Sigmoid colon (tissue), 7 donors: ENCODE results near the gene C8B. TPM values are rescaled to one million over a fixed set of nuclear protein-coding genes. Genes with fewer than 3 reads are reported as not detected.

Source experiments
- DNase-seq: peaks from one replicate; pipeline ENCODE4 v3.0.0-alpha.2; 2019
- H3K27ac ChIP-seq, 4 donors: fragments of 200-600 bp; sonication (generic); one replicate each; pipeline ENCODE4 v1.5.1; 2016 to 2019; ENCODE audit warnings: mild to moderate bottlenecking in 1 of 4
- H3K27me3 ChIP-seq, 3 donors: fragments of 200-600 bp; sonication (generic); one replicate each; pipeline ENCODE4 v1.5.1; 2019; ENCODE audit warnings: mild to moderate bottlenecking in 1 of 3
- H3K36me3 ChIP-seq, 4 donors: fragments of 200-600 bp; sonication (generic); one replicate each; pipeline ENCODE4 v1.5.1; 2016 to 2019
- H3K4me1 ChIP-seq, 4 donors: fragments of 200-600 bp; sonication (generic); one replicate each; pipeline ENCODE4 v1.5.1; 2017 to 2019
- H3K4me3 ChIP-seq, 4 donors: fragments of 200-600 bp; sonication (generic); one replicate each; pipeline ENCODE4 v1.5.1; 2017 to 2019; ENCODE audit warnings: mild to moderate bottlenecking in 2 of 4, moderate library complexity in 1 of 4
- H3K9me3 ChIP-seq, 4 donors: fragments of 200-600 bp in 3 of 4; sonication (generic) in 3 of 4; one replicate each; pipeline versions ENCODE4 v1.5.1 to v1.6.1; 2013 to 2019
- CTCF ChIP-seq, 4 experiments: fragments of 450-650 bp in 3 of 4; fragments of 200-600 bp in 1 of 4; IDR thresholded peaks; one replicate each; pipeline ENCODE4 v1.5.1; 2016 to 2019; ENCODE audit warnings: antibody characterized with exemption in 4 of 4, mild to moderate bottlenecking in 3 of 4, moderate library complexity in 2 of 4
- EP300 ChIP-seq, 4 donors: sonication (generic); formaldehyde crosslinking; IDR thresholded peaks; one replicate each; pipeline ENCODE4 v1.6.1; 2017; ENCODE audit warnings: antibody characterized with exemption in 4 of 4
- POLR2A ChIP-seq, 2 donors: fragments of 450-650 bp; IDR thresholded peaks; one replicate each; pipeline ENCODE4 v1.6.1; 2016; ENCODE audit warnings: antibody characterized with exemption in 2 of 2, mild to moderate bottlenecking in 2 of 2, moderate library complexity in 2 of 2
- POLR2AphosphoS5 ChIP-seq, 4 donors: sonication (generic); formaldehyde crosslinking; IDR thresholded peaks; one replicate each; pipeline ENCODE4 v1.6.1; 2017; ENCODE audit warnings: antibody characterized with exemption in 4 of 4
- WGBS, 2 donors: extraction: QIAGEN DNeasy Blood & Tissue Kit; methylation state at CpG; one replicate each; pipeline ENCODE4 v1.1.7; 2013; 5-methylcytosine and 5-hydroxymethylcytosine counted together
- intact Hi-C: fragments of 100-400 bp; cut with DNase I; formaldehyde crosslinking; loops from one replicate; pipeline ENCODE4 v1.15.1; 2023
- polyA plus RNA-seq, 3 donors: library from polyadenylated mRNA; stranded (reverse); fragments of 200-250 nt; gene quantifications; one replicate each; pipeline ENCODE4 v1.2.3, GENCODE V29; 2013
- total RNA-seq, 4 donors: library from RNA; depleted of rRNA; stranded (reverse); fragments of >200 nt; gene quantifications; one replicate each; pipeline ENCODE4 v1.1.0, GENCODE V29; 2016
- donor health status: healthy with polysubstance abuse.
- donor health status: Bipolar disorder and iron deficiency.
- donor health status: healthy.

The C8B gene
- total and polyA plus RNA-seq, 7 donors, result not detected

GRCh38 chr1:56917356-56917755 is 48.5 kb downstream of the C8B start:
- no peak overlapping the region for H3K4me3 ChIP-seq
- H3K9me3 ChIP-seq, result no peaks in the 10 kb centered on the region
- TF ChIP-seq POLR2A (IDR thresholded peaks at IDR 0.05) (no peak), CTCF (IDR thresholded peaks at IDR 0.05) (no peak)
- WGBS, 2 donors, result 77 to 81% methylated on average over 5 of the region's 5 CpGs
- H3K27ac ChIP-seq, result no peak overlapping the region
- no peaks in the 10 kb centered on the region for H3K36me3 ChIP-seq
- no peaks in the 10 kb centered on the region for H3K4me1 ChIP-seq
- H3K27me3 ChIP-seq, result no peaks in the 10 kb centered on the region
- no peak for DNase-seq
- intact Hi-C loops, result no loop called here

- no peak overlapping the region for H3K4me3 ChIP-seq
- H3K4me1 ChIP-seq, result no peaks in the 10 kb centered on the region
- no peak for DNase-seq
- 82 to 89% methylated on average over 3 of the region's 3 CpGs for WGBS, 2 donors
- TF ChIP-seq EP300 (IDR thresholded peaks at IDR 0.05) (no peak), CTCF (IDR thresholded peaks at IDR 0.05) (no peak), POLR2A (IDR thresholded peaks at IDR 0.05) (no peak), POLR2AphosphoS5 (IDR thresholded peaks at IDR 0.05) (no peak)
- no peak overlapping the region for H3K27ac ChIP-seq
- intact Hi-C loops, result no loop called here
- H3K27me3 ChIP-seq, result no peaks in the 10 kb centered on the region
- H3K9me3 ChIP-seq, result no peaks in the 10 kb centered on the region
- no peaks in the 10 kb centered on the region for H3K36me3 ChIP-seq
Observed at GRCh38 chr1:56916630-56917029, 49.2 kb downstream of the C8B start.

- no peaks in the 10 kb centered on the region for H3K9me3 ChIP-seq
- no peak overlapping the region for H3K4me3 ChIP-seq
- intact Hi-C loops, result no loop called here
- H3K36me3 ChIP-seq, result no peaks in the 10 kb centered on the region
- WGBS, 2 donors, result 39 to 61% methylated on average over 4 of the region's 4 CpGs
- TF ChIP-seq EP300 (IDR thresholded peaks at IDR 0.05) (no peak), POLR2AphosphoS5 (IDR thresholded peaks at IDR 0.05) (no peak), POLR2A (IDR thresholded peaks at IDR 0.05) (no peak), CTCF (IDR thresholded peaks at IDR 0.05) (no peak)
- no peak for DNase-seq
- no peaks in the 10 kb centered on the region for H3K4me1 ChIP-seq
- H3K27me3 ChIP-seq, result no peaks in the 10 kb centered on the region
- H3K27ac ChIP-seq, result no peak overlapping the region
Observed at GRCh38 chr1:56915960-56916359, 49.9 kb downstream of the C8B start.

GRCh38 chr1:56912325-56912724 is 53.5 kb downstream of the C8B start:
- Histone ChIP-seq H3K9me3 (no peaks in the 10 kb centered on the region), H3K27ac (no peak overlapping the region), H3K4me1 (no peaks in the 10 kb centered on the region), H3K4me3 (no peak overlapping the region), H3K36me3 (no peaks in the 10 kb centered on the region), H3K27me3 (no peaks in the 10 kb centered on the region)
- 73 to 88% methylated on average over 12 of the region's 12 CpGs for WGBS, 2 donors
- DNase-seq, result no peak
- intact Hi-C loops, result no loop called here
- no peak for TF ChIP-seq CTCF (IDR thresholded peaks at IDR 0.05)
- no peak for TF ChIP-seq EP300 (IDR thresholded peaks at IDR 0.05)
- no peak for TF ChIP-seq POLR2AphosphoS5 (IDR thresholded peaks at IDR 0.05)
- no peak for TF ChIP-seq POLR2A (IDR thresholded peaks at IDR 0.05)

GRCh38 chr1:56911098-56911938 is 54.5 kb downstream of the C8B start:
- no peaks in the 10 kb centered on the region for H3K9me3 ChIP-seq
- H3K27ac ChIP-seq, result no peak overlapping the region
- no peaks in the 10 kb centered on the region for H3K27me3 ChIP-seq
- DNase-seq, result no peak
- H3K4me1 ChIP-seq, result no peaks in the 10 kb centered on the region
- H3K4me3 ChIP-seq, result no peak overlapping the region
- intact Hi-C loops, result no loop called here
- TF ChIP-seq EP300 (IDR thresholded peaks at IDR 0.05) (no peak), POLR2AphosphoS5 (IDR thresholded peaks at IDR 0.05) (no peak), POLR2A (IDR thresholded peaks at IDR 0.05) (no peak), CTCF (IDR thresholded peaks at IDR 0.05) (no peak)
- H3K36me3 ChIP-seq, result no peaks in the 10 kb centered on the region
- WGBS, 2 donors, result 75 to 83% methylated on average over 7 of the region's 7 CpGs
